ENCODE measurements around the gene ZFYVE28.

Gene ZFYVE28

DNA sequence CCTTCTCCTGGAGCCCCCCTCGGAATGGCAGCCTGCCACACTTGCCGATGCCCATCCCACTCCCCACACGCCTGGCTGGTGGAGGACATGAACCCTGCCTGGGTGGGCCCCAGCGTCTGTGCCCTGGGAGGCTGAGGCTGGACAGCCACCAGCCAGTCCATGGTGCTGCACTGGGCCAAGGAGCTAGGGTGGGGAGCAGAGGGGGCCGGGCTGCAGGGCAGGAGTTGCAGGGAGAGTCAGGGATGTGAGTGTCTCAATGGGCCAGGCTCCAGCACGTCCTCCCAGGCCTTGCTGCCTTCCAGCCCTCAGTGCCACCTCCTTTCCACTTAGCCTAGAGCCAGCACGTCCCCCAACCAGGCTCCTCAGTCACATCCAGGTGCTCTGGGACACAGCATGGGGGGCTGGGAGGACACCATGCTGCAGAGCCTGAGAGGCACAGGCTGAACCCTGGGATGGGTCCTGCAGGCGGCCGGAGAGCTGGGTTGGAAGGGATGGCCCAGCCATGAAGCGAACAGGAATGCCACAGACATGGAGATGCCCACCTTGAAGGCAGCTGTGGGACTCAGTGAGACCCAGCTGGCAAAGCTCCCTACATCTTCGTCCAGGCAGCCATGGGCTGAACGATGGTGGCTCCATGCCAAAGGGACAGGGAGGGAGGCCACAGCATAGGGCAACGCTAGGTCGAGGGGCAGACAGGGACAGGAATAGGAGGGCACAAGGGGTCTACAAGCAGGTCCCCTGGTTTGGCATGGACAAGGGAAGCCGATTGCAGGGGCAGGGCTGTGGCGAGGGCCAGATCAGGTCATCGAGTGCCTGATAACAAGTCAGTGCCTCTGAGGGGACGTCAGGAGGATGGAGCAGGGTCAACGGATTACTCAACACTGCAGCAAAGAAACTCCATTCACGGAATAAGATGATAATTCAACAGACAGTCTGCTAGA, 126.5 kb downstream of the ZFYVE28 start:
- DNase-seq (ENCODE audit: extremely low read depth in 1 of 2, low read depth in 1 of 2): no peak

- DNase-seq (ENCODE audit: extremely low read depth in 1 of 2, low read depth in 1 of 2): peak; percentile 47 to 48
Measured at GRCh38 chr4:2290974-2291704, 127.3 kb downstream of the ZFYVE28 start.

DNA sequence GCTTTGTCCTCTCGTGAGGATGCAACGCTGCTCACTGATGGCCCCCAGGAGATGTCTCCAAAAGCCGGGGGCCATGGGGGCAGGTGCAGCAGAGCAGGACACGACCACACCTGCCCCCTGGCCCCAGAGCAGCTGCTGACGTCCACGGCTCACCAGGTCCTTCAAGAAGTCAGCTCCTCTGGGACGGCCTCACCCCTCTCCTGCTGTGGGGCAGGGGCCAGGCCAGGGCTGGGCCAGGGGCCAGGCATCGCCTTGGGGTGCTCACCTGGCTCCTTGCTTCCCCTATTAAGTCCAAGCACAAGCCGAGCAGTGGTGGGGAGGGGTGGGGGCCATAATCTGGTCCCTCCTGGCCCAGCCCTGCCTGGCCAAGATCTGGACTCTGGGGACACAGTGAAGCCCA, 128.0 kb downstream of the ZFYVE28 start:
- no peak for DNase-seq (ENCODE audit: extremely low read depth in 1 of 2, low read depth in 1 of 2)

- no peak for DNase-seq (ENCODE audit: extremely low read depth in 1 of 2, low read depth in 1 of 2)
Measured at GRCh38 chr4:2289955-2290333, 128.5 kb downstream of the ZFYVE28 start.

DNA sequence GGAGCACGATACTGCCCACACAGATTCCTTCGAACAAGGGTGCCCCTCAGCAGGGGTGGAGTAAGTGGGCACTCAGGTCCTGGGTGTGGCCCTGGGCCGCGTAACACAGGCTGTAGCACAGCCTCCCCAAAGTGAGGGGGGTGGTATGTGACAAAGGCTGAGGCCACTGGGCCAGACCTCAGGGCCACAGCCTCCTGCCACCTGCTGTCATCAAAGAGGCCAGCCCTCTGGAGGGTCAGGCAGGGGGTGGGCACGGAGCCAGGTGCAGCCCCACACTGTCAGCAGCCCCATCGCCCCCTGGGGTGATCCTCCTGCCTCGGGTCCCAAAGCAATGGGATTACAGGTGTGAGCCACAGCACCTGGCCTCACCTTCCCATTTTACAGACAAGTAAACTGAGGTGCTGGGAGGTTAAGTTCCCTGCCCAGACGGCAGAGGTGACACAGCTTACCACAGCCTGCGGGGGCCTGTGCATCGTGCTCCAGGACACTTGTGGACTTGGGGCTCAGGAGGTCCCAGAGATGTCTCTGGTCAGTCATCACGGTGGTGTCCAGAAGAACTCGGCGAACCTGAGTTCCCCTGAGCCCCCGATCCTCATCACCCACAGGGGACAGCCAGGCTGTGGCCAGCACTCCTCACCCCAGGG, 129.0 kb downstream of the ZFYVE28 start:
- DNase-seq (ENCODE audit: extremely low read depth in 1 of 2, low read depth in 1 of 2): no peak

DNA sequence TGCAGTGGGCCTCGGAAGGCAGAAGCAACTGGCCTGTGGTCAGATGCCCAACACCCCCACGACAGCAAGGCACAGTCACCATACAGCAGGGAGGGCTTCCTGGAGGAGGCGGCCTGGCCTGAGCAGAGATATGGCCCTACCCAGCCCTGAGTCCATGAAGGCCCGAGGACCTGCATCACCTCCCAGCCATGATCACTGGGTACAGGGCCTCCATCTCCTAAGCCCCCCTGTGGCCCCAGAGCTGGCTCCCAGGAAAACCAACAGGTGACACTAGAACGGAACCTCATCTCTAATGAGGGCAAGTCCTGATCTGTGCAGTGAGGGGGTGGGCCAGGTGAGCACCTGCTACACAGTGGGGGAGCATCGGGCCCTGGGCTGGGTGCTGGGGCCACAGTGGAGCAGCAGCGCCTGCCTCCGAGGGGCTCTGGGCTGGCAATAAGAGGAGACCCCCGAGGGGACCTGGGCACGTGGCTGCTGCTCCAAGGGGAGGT, 130.3 kb downstream of the ZFYVE28 start:
- no peak for DNase-seq (ENCODE audit: extremely low read depth in 1 of 2, low read depth in 1 of 2)

GRCh38 chr4:2287594-2287915, 130.9 kb downstream of the ZFYVE28 start:
- DNase-seq (ENCODE audit: extremely low read depth in 1 of 2, low read depth in 1 of 2): no peak

DNA sequence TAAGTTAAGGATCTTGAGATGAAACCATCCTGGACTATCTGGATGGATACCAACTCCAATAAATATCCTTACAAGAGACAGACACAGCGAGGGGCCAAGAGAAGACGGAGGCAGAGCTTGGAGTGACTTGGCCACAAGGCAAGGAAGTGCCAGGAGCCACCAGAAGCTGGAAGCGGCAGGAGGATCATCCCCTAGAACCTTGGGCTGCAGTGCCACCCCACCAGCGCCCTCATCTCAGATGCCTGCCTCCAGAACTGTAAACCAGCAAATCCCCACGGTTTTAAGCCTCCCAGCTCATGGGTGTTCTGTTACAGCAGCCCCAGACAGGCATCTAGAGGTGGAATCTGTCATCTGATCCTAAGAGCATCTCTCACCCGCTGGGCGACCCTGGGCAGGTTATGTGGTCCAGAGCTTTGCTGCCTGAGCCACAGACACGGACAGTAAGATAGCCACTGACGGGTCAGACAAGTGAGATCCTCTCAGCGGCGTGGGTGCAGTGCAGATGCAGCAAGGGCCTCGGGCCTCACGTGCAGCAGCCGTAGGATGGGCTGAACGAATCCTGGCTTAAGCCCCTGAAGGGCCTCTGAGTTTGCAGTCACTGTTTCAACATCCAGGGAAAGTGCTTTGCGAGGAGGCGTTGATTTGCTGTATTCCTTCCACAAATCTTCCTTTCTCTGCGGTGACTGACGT, 131.4 kb downstream of the ZFYVE28 start:
- no peak for DNase-seq (ENCODE audit: extremely low read depth in 1 of 2, low read depth in 1 of 2)

DNA sequence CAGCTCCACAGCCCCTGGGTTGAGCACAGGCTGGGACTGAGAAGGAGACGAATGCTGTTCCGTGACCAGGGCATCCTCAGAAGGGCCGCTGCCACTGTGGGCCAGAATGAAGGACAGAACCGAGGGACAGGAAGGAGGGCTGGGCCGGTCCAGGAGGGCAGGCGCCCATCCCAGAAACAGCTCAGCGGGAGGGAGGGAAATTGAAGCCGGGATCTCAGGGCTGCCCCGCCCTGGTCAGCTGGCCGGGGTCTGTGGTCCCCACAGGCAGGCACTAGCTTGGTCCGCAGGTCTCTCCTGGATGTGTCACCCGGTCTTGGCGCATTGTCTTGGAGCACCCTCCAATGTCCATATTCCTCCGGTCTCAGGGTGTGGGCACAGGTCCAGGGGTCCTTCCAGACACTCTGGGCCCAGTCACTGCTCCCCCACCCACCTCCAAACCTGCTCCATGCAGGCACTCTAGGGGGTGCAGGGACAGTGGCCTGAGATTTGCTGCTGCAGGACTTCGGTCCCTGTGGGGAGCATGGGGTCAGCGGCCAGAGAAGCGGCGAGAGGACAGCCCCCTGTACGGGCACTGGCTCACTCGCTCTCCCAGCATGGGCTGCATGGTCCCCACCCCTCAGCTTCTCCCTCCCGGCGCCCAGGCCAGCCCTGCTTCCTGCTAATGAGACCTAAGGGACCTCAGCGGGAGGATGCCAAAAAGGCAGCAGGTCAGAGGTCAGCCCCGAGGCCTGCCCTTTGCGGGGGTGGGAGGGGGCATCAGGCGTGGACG, 132.6 kb downstream of the ZFYVE28 start:
- no peak for DNase-seq (ENCODE audit: extremely low read depth in 1 of 2, low read depth in 1 of 2)

DNA sequence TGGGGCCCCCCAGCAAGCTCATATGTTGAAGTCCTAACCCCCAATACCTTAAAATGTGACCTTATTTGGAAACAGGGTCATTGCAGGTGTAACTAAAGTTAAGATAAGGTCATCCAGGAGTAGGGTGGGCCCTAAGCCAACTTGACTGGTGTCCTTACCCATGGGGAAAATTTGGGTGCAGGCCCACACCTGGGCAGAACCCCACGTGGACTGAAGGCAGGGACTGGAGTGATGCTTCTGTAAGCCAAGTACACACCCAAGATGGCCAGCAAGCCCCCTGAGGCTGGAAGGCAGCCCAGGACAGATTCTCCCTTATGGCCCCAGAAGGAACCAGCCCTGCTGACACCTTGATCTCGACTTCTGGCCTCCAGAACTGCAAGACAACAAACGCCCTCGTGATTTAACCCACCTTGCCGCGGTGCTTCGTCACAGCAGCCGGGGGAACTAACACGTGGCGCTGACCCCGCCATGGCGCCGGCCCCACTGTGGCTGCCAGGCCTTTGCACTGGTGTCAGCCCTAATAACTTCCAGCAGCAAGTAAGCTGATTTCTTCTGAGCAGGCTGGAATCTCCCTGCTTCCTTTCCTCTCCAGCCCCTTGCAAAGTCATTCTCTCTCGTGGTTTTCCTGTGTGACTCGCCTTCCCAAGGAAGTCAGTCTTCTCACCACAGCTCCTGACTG, 133.4 kb downstream of the ZFYVE28 start:
- no peak for DNase-seq (ENCODE audit: extremely low read depth in 1 of 2, low read depth in 1 of 2)

GRCh38 chr4:2284161-2284933, 134.1 kb downstream of the ZFYVE28 start:
- no peak for DNase-seq (ENCODE audit: extremely low read depth in 1 of 2, low read depth in 1 of 2)

DNA sequence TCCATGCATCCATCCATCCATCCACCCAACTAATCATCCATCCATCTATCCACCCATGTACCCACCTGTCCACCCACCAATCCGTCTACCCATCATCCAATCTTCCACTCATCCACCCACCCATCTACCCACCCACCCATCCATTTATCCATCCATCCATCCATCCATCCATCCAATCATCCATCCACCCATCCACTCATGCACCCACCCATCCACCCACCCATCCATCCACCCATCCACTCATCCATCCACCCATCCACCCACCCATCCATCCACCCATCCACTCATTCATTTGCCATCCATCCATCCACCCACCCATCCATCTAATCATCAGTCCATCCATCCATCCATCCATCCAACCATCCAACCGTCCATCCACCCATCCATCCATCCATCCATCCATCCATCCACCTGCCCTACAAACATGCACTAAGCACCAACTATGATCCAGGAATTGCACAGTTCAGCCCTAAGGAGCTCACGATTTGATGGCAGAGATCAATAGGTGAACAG, 135.2 kb downstream of the ZFYVE28 start:
- no peak for DNase-seq (ENCODE audit: extremely low read depth in 1 of 2, low read depth in 1 of 2)

GRCh38 chr4:2281575-2282343, 136.7 kb downstream of the ZFYVE28 start:
- peak in 1 of 2 donors; percentile 41 for DNase-seq (ENCODE audit: extremely low read depth in 1 of 2, low read depth in 1 of 2)

GRCh38 chr4:2280531-2281300, 137.7 kb downstream of the ZFYVE28 start:
- DNase-seq (ENCODE audit: extremely low read depth in 1 of 2, low read depth in 1 of 2): no peak

DNA sequence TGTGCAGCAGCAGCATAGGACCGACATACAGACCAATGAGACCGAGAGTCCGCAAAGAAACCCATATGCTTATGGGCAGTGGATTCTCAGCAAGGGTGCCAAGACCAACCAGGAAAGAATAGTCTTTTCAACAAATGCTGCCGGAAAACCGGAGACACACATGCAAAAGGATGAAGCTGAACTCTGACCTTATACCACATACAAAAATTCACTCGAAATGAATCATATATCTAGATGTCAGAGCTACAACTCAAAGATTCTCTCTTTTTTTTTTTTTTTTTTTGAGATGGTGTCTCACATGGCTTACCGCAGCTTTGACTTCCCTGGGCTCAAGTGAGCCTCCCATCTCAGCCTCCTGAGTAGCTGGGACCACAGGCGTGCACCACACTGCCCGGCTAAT, 140.5 kb downstream of the ZFYVE28 start:
- no peak for DNase-seq (ENCODE audit: extremely low read depth in 1 of 2, low read depth in 1 of 2)

DNA sequence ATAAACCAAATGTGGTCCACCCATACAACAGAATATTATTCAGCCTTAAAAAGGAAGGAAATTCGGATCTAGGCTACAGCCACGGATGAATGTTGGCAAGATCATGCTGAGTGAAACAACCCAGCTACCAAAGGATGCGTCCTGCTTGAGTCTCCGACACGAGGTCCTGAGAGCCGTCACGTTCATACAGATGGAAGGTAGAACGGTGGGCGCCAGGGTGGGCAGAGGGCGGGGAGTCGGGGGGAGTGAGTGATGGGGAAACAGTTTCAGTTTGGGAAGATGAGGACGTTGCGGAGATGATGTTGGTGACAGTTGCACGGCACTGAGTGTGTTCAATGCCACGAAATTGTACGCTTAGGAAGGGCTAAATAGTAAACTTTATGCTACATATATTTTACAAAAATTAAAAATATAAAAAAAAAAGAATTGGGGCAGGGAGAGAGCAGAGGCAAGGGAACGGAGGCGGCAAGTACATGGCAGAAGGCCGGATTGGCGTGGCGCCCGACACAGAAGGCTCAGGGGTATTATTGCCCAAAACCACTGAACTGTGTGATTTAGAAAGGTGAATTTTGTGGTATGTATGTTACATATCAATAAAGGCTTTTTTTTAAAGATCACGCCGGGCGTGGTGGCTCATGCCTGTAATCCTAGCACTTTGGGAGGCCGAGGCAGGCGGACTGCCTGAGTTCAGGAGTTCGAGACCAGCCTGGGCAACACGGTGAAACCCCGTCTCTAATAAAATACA, 141.7 kb downstream of the ZFYVE28 start:
- DNase-seq (ENCODE audit: extremely low read depth in 1 of 2, low read depth in 1 of 2): no peak
